ENCODE measurements around the gene RET. TPM values are rescaled to one million over a fixed set of nuclear protein-coding genes. Genes with fewer than 3 reads are reported as not detected.

The RET gene
- total RNA-seq, 1 experiment from 2014 or later = 81.1 TPM

DNA sequence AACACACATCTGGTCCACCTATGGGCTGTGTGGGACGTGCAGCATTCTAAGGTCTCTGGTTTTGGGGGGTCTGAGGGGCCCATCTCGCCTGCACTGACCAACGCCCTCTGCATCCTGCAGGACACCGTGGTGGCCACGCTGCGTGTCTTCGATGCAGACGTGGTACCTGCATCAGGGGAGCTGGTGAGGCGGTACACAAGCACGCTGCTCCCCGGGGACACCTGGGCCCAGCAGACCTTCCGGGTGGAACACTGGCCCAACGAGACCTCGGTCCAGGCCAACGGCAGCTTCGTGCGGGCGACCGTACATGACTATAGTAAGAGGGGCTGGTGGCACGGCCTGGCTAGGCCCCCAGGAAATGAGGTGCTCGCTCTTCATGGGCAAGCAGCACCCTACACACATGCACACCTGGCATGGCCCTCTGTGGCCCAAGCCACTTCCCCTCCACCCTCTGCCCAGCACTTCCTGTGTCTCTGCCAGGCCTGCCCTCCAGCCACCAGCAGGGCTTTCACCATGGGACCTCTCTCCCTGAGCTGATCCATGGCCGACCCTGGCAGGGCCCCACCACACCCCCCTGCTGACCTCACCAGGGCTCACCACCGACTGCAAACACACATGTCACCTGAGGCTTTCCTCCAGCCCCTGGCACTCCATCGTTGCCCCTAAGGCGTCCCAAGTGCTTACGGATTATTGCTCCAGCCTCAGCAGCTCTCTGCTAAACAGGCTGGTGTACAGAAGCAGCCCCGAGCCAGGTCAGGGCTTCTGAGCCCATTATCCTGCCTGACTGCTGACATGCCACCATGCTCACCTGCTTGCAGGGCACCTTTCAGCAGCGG is 29.6 kb downstream of the RET start:
- ChIA-PET POLR2A (no interaction called here), CTCF (no interaction called here)
- H3K27me3 ChIP-seq (ENCODE audit: control insufficient read depth, insufficient read depth, low read length) = no peaks in the 10 kb centered on the region
- intact Hi-C loops (cut with micrococcal nuclease; ENCODE audit: unreplicated experiment) = loop anchor here (5.0 kb wide), 2 partner anchors 354 to 554 kb away; no protein-coding TSS in a partner anchor
- TF ChIP-seq, protein P1, sequence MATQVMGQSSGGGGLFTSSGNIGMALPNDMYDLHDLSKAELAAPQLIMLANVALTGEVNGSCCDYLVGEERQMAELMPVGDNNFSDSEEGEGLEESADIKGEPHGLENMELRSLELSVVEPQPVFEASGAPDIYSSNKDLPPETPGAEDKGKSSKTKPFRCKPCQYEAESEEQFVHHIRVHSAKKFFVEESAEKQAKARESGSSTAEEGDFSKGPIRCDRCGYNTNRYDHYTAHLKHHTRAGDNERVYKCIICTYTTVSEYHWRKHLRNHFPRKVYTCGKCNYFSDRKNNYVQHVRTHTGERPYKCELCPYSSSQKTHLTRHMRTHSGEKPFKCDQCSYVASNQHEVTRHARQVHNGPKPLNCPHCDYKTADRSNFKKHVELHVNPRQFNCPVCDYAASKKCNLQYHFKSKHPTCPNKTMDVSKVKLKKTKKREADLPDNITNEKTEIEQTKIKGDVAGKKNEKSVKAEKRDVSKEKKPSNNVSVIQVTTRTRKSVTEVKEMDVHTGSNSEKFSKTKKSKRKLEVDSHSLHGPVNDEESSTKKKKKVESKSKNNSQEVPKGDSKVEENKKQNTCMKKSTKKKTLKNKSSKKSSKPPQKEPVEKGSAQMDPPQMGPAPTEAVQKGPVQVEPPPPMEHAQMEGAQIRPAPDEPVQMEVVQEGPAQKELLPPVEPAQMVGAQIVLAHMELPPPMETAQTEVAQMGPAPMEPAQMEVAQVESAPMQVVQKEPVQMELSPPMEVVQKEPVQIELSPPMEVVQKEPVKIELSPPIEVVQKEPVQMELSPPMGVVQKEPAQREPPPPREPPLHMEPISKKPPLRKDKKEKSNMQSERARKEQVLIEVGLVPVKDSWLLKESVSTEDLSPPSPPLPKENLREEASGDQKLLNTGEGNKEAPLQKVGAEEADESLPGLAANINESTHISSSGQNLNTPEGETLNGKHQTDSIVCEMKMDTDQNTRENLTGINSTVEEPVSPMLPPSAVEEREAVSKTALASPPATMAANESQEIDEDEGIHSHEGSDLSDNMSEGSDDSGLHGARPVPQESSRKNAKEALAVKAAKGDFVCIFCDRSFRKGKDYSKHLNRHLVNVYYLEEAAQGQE (IDR thresholded peaks at IDR 0.05; ENCODE audit: insufficient read depth in 1 of 2, low read depth in 2 of 2, low read length in 1 of 2) = no peak
- TF ChIP-seq POLR2AphosphoS5 (IDR thresholded peaks at IDR 0.05; ENCODE audit: low read depth, low read length) (no peak), TCF7L2 (IDR thresholded peaks at IDR 0.05; ENCODE audit: low read depth, low read length) (no peak), CTCF (IDR thresholded peaks at IDR 0.05) (no peak), SIN3A (IDR thresholded peaks at IDR 0.05; ENCODE audit: borderline replicate concordance, insufficient read depth, low read depth, low read length) (no peak)
- in situ Hi-C loops (cut with HindIII; ENCODE audit: low pct_unique_long_range_greater_than_20kb, low sequenced_read_pairs) = no loop called here
- H3K27ac ChIP-seq (ENCODE audit: low read length) = no peak overlapping the region
- ATAC-seq (no peak), DNase-seq (ENCODE audit: low read depth, low spot score) (no peak)
- H3K9me3 ChIP-seq (ENCODE audit: control insufficient read depth, insufficient read depth, low read depth, low read length) = no peaks in the 10 kb centered on the region
- no peaks in the 10 kb centered on the region for H3K36me3 ChIP-seq (ENCODE audit: control insufficient read depth, insufficient read depth, low read length)
- no TSS peak for BruUV-seq (replicated peaks)
- no peak overlapping the region for H3K4me3 ChIP-seq (ENCODE audit: low read depth in 2 of 2, low read length in 2 of 2)
- peaks cover 24% of the 10 kb centered on the region for H3K4me1 ChIP-seq (ENCODE audit: control insufficient read depth, insufficient read depth, low read length)

DNA sequence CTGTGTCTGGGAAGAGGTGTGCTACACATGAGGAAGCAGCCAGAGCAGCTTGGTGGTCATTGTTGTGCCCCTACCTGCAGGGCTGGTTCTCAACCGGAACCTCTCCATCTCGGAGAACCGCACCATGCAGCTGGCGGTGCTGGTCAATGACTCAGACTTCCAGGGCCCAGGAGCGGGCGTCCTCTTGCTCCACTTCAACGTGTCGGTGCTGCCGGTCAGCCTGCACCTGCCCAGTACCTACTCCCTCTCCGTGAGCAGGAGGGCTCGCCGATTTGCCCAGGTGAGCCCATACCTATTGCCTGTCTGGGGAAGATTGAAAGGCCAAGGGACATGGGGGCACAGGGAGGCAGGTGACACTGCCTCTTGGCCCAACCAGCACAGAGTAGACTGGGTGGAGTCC is 32.1 kb downstream of the RET start:
- no peak overlapping the region for H3K4me3 ChIP-seq (ENCODE audit: low read depth in 2 of 2, low read length in 2 of 2)
- intact Hi-C loops (cut with micrococcal nuclease; ENCODE audit: unreplicated experiment) (loop anchor here (5.0 kb wide), 2 partner anchors 357 to 557 kb away; no protein-coding TSS in a partner anchor), in situ Hi-C loops (cut with HindIII; ENCODE audit: low pct_unique_long_range_greater_than_20kb, low sequenced_read_pairs) (no loop called here)
- no peaks in the 10 kb centered on the region for H3K36me3 ChIP-seq (ENCODE audit: control insufficient read depth, insufficient read depth, low read length)
- no peak for DNase-seq (ENCODE audit: low read depth, low spot score)
- no peaks in the 10 kb centered on the region for H3K27me3 ChIP-seq (ENCODE audit: control insufficient read depth, insufficient read depth, low read length)
- H3K27ac ChIP-seq (ENCODE audit: low read length) = no peak overlapping the region
- ATAC-seq = no peak
- POLR2A ChIA-PET = no interaction called here
- no peak for TF ChIP-seq POLR2AphosphoS5 (IDR thresholded peaks at IDR 0.05; ENCODE audit: low read depth, low read length)
- no peak for TF ChIP-seq TCF7L2 (IDR thresholded peaks at IDR 0.05; ENCODE audit: low read depth, low read length)
- BruUV-seq (replicated peaks) = no TSS peak
- no peaks in the 10 kb centered on the region for H3K9me3 ChIP-seq (ENCODE audit: control insufficient read depth, insufficient read depth, low read depth, low read length)
- CTCF ChIA-PET = no interaction called here
- peaks cover 24% of the 10 kb centered on the region for H3K4me1 ChIP-seq (ENCODE audit: control insufficient read depth, insufficient read depth, low read length)

GRCh38 chr10:43109671-43110249 is 32.9 kb downstream of the RET start:
- in situ Hi-C loops (cut with HindIII; ENCODE audit: low pct_unique_long_range_greater_than_20kb, low sequenced_read_pairs) = no loop called here
- ATAC-seq (no peak), DNase-seq (ENCODE audit: low read depth, low spot score) (no peak)
- peaks cover 21% of the 10 kb centered on the region for H3K4me1 ChIP-seq (ENCODE audit: control insufficient read depth, insufficient read depth, low read length)
- H3K9me3 ChIP-seq (ENCODE audit: control insufficient read depth, insufficient read depth, low read depth, low read length) = no peaks in the 10 kb centered on the region
- TF ChIP-seq CTCF (IDR thresholded peaks at IDR 0.05) (no peak), TCF7L2 (IDR thresholded peaks at IDR 0.05; ENCODE audit: low read depth, low read length) (no peak), SIN3A (IDR thresholded peaks at IDR 0.05; ENCODE audit: borderline replicate concordance, insufficient read depth, low read depth, low read length) (no peak), POLR2AphosphoS5 (IDR thresholded peaks at IDR 0.05; ENCODE audit: low read depth, low read length) (no peak)
- TF ChIP-seq, protein P1 (IDR thresholded peaks at IDR 0.05; ENCODE audit: insufficient read depth in 1 of 2, low read depth in 2 of 2, low read length in 1 of 2) = no peak
- ChIA-PET CTCF (no interaction called here), POLR2A (no interaction called here)
- no peaks in the 10 kb centered on the region for H3K36me3 ChIP-seq (ENCODE audit: control insufficient read depth, insufficient read depth, low read length)
- H3K27ac ChIP-seq (ENCODE audit: low read length) = no peak overlapping the region
- no TSS peak for BruUV-seq (replicated peaks)
- H3K27me3 ChIP-seq (ENCODE audit: control insufficient read depth, insufficient read depth, low read length) = no peaks in the 10 kb centered on the region
- H3K4me3 ChIP-seq (ENCODE audit: low read depth in 2 of 2, low read length in 2 of 2) = no peak overlapping the region
- intact Hi-C loops (cut with micrococcal nuclease; ENCODE audit: unreplicated experiment) = loop anchor here (5.0 kb wide), 2 partner anchors 357 to 557 kb away; no protein-coding TSS in a partner anchor

All from Panc1 (cell line).